Fibroblast of gingiva (primary cell): ENCODE data around the gene ATL1.
"Not testable (repeated sequence)": the region's sequence is repeated elsewhere in the genome, so short reads cannot be mapped to it uniquely, and the experiment has no call there.

Experiments used
- DNase-seq: peaks from one replicate; pipeline ENCODE4 v3.0.0-alpha.2; 2011; ENCODE audit warnings: low read depth

The ATL1 gene

DNA sequence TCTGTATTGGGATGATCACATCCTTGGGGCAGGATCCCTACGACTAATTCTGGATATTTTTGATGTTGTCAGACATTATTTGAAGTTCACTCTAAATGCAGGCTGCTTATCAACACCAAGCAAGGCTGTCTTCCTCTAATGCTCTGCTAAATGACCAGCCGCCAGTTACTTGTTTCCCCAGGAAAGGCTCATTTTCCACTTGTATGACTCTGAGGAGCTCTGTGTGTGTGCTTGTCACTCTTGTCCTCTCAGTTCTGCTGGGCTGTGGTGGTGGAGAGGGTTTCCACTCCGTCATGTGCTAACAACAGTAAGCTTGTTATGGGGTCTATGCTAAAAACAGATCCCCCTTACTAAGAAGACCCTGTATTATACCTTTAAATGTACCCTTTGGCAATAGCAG, 42.1 kb downstream of the ATL1 start:
- DNase-seq, result no peak

DNA sequence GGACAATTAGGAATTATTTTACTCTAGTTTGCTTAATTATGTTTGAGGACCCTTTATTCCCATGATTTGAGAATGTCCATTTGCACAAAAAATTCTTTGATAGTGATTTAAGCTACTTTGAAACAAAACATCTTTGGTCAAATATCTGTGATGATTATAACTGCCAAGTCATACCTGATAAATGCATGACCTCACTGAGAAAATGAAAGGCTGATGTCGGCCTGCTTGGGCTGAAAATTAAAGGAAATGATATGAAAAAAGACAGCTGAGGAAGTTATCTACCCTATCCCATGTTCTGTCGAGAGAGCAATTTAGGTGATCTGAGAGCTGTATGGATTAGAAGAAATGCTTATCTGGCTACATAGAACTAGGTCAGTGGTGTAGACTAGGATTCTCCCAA, 43.6 kb downstream of the ATL1 start:
- no peak for DNase-seq

DNA sequence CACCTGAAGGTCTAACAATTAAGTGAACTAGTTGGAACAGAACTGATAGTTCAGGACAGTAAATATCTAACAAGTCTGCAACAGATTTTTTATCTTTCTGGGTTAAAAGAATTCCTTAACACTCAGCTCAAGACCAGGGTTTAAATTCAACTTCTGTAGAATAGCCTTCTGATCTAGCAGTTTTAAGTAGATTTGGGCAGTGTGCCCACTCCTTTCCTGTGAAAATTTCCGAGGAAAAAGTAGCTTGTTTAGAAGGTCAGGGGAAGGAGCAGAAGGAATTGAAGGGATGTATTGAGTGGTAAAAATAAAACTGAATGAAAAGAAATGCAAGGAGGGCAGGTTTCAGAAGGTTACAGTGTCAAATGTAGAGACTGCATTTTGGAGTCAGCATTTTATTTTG, 45.8 kb downstream of the ATL1 start:
- DNase-seq, result no peak

DNA sequence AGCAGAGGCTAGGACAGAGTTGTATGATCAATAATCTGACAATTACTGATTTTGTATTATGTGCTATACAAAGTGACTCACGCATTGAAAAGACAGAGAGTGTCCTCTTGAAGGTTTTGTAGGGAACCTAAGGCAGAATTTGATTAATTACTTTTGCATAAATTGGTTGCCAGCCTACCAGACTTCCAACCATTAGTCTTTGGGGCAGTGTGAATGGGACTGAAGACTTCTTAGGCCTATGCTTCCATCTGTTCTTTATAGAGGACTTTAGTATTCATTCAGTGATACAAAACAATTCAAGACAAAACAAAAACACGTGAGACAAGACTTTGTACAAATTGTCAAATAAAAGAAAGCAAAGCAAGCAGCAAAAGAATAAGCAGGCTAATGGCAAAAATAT, 46.5 kb downstream of the ATL1 start:
- no peak for DNase-seq

DNA sequence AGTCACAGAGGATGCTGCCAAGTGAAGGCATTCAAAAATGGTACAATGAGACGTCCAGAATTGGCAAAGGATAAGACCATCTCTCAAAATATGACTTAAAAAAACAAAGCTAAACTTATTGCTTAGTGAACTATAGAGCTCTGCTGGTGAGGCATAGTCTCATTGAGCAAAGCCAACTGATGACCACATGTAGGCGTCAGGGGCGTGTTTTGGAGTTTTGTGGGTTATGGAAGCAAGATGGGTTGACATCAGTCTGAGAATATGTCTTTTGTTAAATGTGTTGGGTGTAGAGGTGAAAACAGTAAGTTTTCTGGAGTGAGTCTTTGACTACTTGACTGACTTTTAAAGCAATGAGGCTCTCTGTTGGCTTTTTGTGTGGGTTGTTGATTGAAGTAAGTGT, 47.2 kb downstream of the ATL1 start:
- DNase-seq, result peak; percentile 20

DNA sequence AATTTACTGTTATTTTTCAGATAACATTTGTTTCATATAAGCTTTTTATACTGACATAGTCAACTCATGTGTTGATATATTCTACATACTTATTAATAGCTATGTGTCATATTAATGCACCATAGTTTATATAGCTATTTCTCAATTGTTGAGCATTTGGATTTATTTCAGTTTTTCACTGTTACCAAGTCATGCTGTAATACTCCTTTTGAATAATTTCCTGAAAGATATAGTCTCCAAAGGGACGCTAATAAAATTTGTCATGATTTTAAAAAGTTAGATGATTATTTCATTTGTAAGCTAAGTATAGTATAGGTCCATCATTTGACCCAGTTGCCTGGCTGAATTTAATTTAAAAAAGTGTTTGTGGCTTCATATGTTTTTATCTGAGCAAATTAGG, 47.8 kb downstream of the ATL1 start:
- DNase-seq, result no peak

DNA sequence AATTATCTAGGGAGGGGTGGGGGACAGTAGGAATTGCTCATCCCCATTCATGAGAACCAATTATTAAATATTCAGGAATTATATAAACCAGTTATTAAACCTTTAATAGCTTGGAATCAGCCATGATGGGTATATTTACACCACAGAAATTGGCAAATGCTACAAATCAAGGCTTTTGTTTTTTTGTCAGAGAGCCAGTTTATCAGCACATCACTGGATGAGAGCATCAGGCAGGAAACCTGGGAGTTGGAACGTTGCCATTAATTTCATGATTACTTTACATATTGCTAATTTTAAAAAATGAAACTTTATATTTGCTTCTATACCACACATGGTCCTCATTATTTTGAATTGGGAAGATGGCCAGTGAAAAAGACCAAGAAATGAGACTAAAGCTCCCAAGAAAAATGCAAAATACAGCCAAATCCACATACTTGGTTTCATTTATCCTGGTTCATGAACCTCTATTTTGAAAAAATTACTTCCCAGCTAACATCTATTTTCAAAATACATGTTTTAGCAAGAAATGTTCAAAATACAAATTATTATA, 48.4 kb downstream of the ATL1 start:
- DNase-seq, result peak; percentile 75

DNA sequence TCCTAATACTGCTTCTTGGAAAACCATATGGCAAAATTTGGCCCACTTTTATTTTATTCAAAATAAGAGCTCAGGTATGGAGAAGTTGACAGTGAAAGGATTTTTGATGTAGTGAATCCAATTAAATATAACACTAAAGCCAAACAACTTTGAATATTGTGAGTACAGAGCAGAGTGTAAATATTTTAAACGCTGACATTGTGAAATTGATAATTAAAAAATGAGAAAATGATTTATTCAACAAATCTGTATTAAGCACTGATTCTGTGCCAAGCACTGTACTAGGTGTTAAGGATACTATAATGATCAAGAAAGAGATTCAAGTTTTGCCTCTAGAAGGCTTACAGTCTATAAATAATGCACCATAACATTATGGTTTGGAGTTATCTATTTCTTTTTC, 50.5 kb downstream of the ATL1 start:
- DNase-seq, result no peak

DNA sequence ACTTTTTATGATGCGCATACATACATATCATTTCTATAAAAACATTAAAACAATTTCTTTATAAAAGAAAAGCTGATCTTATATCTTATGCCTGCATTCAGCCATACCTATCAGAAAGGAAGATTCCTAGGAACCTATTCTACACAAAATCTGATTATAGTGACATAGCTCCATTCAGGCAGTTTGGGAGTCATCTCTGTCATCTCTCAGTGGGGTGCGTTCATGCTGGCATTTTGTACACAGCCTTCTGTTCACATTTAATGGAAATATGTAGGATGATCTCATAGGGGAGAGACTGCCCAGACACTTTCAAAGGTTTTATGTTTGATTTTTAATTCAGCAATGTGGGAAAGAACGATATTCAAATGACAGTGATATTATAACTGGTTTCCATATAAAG, 52.9 kb downstream of the ATL1 start:
- DNase-seq, result no peak

DNA sequence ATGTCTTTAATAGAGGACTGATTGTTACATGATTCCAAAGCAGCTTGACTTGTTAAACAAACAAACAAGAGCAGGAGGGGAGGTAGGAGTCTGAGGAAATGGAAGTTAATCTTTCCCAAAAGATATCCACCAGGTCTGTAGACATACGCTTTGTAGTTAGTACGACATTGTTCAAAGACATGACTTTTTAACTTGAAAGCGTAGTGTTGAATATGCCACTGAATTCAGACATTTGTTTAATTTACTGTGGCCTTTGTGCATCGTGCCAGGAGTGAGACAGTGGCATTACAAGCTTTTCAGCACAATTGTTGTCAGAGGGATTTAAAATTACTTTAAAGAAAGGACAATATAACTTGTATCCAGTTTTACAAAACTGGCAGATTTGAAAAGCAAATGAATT, 55.1 kb downstream of the ATL1 start:
- DNase-seq, result no peak

DNA sequence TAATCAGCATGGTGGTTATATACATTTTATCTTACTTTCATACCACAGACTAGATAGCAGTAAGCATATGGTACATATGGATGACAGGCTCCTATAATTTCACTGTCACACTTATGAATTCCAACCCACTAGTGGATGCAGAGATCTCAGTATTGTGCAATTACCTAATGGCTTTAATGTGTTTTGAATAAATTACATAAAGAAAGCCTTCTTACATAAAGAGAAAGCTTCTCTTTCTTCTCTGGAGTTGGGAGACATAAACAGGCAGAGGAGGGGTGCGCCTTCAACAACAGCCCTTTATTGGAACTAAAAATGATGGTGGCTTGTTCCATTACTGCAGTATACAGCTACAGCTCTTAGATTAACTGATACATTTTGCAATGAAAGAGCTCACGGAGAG, 55.6 kb downstream of the ATL1 start:
- DNase-seq, result no peak

DNA sequence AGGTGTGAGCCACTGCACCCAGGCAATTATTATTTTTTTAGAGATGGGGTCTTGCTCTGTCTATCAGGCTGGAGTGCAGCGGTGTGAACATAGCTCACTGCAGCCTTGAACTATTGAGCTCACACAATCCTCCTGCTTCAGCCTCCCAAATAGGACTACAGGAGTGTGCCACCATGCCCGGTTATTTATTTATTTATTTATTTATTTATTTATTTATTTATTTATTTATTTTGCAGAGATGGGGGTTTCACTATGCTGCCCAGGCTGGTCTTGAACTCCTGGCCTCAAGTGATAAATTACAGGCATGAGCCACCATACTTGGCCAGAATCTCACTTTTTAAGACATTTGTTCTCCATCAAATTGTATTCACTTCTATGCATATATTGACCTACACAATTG, 56.3 kb downstream of the ATL1 start:
- no peak for DNase-seq

DNA sequence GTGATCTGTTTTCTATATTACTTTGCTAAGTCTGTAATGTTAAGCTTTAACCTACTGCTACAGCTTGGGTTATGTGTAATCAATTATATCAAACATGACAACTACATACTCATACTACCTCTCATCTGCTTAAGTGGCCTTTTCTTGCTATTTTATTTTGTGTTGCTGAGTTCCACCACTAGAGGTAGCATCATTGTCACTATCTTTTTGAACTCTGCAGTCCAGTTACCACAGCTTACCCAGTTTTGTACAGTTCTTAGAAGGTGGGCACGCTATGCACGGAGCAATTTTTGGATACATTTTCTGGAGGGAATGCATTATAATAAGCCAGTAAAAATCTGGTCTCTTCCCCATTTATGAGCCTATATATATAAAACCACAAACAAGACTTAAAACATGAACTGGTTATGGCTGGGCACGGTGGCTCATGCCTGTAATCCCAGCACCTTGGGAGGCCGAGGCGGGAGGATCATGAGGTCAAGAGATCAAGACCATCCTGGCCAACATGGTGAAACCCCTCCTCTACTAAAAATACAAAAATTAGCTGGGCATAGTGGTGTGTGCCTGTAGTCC, 59.7 kb downstream of the ATL1 start:
- DNase-seq, result peak; percentile 46

DNA sequence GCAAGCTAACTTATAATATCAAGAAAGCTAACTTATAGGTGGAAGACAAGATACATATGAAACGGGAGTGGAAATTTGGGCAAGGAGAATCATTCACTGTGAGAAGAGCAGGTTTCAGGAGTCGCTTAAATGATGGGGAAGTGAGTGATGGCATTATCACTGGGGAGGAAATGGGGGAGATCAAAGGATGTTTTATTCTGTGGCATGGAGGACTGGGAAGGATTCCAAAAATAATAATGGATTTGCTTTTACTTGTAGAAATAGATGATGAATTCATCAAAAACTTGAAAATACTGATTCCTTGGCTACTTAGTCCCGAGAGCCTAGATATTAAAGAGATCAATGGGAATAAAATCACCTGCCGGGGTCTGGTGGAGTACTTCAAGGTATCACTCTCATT, 60.4 kb downstream of the ATL1 start:
- no peak for DNase-seq

DNA sequence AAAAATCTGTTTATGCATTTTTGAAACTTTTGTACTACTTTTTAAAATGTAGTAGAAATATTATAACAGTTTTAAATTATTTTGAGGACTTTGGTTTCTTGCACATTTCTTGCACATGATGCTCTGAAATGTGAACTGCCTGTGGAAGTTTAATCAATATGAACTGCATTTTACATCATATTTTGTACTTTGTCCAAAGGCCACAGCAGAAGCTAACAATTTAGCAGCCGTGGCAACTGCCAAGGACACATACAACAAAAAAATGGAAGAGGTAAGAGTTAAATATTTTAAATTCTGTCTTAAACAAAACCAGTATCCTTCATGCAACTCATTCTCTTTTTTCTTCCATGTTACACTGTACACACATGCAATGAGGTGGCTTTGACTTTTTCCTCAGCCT, 63.0 kb downstream of the ATL1 start:
- DNase-seq, result peak; percentile 70

DNA sequence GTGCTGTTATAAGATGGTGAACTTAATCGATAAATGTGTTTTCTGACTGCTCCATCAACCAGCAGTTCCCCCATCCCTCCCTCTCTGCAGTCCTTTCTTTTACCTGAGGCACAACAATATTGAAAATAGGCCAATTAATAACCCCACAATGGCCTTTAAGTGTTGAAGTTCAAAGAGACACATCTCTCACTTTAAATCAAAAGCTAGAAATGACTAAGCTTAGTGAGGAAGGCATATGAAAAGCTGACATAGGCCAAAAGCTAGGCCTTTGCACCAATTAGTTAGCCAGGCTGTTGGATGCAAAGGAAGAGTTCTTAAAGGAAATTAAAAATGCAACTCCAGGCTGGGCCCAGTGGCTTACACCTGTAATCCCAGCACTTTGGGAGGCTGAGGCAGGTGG, 64.5 kb downstream of the ATL1 start:
- DNase-seq, result no peak

DNA sequence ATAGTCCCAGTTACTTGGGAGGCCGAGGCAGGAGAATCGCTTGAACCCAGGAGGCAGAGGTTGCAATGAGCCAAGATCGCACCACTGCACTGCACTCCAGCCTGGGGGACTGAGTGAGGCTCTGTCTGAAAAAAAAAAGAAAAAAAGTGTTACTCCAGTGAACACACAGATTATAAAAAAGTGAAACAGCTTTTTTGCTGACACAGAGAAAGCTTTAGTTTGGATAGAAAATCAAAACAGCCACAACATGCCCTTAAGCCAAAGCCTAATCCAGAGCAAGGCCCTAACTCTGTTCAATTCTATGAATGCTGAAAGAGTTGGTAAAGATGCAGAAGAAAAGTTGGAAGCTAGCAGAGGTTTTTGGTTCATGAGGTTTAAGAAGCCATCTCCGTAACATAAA, 65.0 kb downstream of the ATL1 start:
- DNase-seq, result not testable (repeated sequence)

DNA sequence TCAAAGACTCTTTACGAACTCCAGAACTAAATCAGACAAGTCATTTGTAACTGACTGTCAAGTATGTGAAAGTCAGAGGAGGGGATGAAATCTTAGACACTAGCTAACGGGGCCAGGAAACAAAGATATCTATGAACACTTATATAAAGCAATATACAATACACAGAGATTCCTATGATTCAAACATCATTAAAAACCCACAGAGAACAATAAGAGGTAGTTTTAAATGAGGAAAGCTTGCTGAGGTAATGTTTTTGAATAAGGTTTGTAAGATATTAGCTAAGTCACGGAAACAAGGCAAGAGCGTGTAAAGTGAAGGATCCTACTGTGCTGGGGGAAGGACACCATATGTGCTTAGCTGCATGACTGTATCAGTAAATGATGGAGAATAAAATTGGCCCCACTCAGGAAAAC, 71.5 kb downstream of the ATL1 start:
- no peak for DNase-seq

DNA sequence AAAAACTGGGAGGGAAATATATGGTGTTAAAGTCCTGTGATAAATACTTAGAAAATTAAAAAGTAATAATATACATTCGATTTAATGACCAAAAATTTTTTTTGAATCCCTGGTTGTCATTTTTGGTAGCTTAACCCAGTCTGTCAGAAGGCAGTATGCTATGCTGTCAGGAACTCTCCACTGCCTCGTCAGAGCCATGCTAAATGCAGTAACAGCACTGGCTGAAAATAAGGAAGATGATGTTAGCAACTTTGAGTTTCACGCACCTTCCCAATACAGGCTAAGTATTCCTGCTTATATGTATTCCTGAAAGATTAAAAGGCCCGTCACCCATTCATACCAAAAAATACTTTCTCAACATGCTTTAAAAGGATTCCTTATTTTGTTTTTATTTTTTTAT, 74.0 kb downstream of the ATL1 start:
- no peak for DNase-seq

DNA sequence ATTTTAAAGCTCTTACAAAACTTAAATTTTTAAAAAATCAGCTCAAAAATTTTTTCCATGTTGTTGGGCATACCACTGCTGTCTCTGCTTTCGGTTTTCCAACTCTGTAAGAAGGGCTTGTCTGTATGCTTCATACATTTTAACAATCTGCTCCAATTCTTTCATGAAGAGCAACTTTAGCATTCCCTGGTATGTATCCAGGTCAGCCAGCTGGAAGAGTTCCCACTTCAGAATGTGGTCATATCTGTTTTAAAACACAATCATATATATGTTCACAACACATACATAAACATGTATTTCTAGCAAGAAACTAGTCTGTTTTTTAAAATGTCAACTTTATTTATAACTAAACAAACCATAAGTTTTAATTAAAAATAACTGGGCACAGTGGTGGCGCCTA, 75.2 kb downstream of the ATL1 start:
- DNase-seq, result no peak

DNA sequence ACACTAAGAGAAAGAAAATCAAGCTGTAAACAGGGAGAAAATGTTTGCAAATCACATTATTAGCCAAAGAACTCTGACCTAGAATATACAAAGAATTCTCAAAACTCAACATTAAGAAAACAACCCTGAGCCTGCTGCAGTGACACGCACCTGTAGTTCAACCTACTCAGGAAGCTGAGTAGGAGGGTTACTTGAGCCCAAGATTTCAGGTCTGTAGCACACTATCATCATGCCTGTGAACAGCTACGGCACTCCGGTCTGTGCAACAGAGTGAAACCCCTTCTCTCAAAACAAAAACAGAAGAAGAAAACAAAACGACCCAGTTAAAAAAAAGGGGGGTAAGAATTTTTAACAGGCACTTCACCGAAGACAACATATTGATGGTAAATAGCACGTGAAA, 87.3 kb downstream of the ATL1 start:
- DNase-seq, result no peak

DNA sequence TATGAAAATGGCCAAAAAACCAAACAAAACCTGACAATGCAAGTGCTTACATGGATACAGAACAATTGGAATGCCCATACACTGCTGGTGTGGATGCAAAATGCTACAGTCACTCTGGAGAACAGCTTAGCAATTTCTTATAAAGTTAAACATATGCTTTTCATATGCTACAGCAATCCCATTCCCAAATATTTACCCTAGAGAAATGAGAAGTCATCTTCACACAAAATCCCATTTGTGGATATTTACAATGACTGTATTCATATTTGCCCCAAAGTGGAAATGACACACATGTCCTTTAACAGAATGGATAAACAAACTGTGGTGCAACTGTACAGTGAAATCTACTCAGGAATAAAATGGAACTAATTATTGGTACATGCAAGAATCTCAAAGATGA, 87.8 kb downstream of the ATL1 start:
- peak; percentile 80 for DNase-seq

DNA sequence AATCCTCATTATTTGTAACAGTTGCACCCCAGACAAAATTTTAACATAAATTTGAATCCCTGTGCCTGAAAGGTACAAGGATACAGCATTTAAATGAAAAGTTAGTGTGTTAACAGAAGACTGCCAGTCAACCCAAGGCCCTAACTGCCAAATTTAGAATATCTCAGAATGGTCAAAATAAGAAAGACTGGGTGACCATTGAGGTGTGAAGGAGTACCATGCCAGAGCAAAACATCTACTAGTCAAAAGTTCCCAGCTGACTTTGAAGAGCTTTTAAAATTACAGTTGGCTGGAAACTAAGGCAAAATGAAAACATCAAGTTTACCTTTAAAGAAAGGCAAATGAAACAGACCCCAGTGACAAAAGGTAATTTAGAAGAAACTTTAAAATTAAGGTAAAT, 89.7 kb downstream of the ATL1 start:
- no peak for DNase-seq

DNA sequence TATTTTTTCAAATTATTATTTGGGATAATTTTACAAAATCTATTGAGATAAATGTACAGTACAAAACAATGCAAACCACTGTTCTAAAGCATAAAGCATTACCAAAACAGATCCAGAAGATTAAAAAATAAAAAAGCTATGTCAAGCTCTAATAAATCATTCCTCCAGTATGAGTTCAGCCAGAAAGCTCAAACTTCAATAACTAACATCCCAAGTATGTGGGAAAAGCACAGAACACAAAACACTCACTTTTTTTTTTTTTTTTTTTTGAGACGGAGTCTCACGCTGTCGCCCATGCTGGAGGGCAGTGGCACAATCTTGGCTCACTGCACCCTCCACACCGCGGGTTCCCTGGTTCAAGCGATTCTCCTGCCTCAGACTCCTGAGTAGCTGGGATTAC, 96.8 kb downstream of the ATL1 start:
- no peak for DNase-seq

DNA sequence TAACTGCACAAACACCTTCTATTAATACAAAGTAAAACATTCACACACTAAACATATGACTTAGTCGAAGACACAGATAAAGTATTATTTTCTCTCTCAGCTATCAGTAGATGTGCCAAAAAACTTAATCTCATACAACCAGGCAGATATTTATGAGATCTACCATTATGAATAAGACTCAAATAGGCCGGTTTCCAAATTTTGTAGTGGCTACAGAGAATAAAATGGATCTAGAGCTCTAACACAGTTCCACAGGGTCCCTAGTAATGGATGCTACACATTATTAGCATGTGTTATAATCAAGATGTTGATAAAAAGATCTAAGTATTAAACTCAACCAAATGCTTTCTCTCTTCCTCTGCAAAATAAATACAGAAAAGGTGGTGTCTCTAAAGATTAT, 97.8 kb downstream of the ATL1 start:
- no peak for DNase-seq
